ENCODE results near the gene FAM3B.

Gene FAM3B

DNA sequence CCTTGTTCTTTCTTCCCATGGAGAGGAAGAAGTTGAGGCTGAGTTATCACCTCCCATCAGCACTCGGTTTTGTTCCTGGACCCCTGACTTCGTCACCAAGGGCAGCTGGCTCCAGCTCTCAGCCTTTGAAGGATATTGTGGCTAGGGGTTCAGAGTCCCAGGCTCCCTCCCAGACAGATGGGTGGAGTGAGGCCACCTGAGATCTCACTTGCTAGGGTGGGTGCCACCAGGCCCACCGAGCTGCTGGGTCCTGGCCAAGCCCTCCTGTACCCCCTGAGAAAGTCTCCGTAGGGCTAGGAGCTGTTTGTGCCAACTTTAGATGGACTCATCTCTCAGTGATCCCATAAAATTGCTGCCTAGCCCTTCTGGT is 52.1 kb downstream of the FAM3B start:
- Histone ChIP-seq H3K36me3 (ENCODE audit: control insufficient read depth in 2 of 2, insufficient read depth in 1 of 2, low read length in 2 of 2) (no peaks in the 10 kb centered on the region), H3K4me3 (ENCODE audit: low read depth, low read length) (no peak overlapping the region), H3K4me1 (ENCODE audit: control insufficient read depth, insufficient read depth, low read length) (no peaks in the 10 kb centered on the region), H3K27ac (ENCODE audit: extremely low read depth, low read depth, low read length) (no peak overlapping the region), H3K9me3 (ENCODE audit: control insufficient read depth, insufficient read depth, low read depth, low read length) (no peaks in the 10 kb centered on the region)
- ChIA-PET POLR2A (no interaction called here), CTCF (interaction anchor here (1.3 kb wide), 1 partner anchor 85 kb away, joined by 4 read pairs; no protein-coding TSS in a partner anchor)
- TF ChIP-seq ZNF366 (tag by site-specific recombination; conservative IDR thresholded peaks at IDR 0.05) = no peak

DNA sequence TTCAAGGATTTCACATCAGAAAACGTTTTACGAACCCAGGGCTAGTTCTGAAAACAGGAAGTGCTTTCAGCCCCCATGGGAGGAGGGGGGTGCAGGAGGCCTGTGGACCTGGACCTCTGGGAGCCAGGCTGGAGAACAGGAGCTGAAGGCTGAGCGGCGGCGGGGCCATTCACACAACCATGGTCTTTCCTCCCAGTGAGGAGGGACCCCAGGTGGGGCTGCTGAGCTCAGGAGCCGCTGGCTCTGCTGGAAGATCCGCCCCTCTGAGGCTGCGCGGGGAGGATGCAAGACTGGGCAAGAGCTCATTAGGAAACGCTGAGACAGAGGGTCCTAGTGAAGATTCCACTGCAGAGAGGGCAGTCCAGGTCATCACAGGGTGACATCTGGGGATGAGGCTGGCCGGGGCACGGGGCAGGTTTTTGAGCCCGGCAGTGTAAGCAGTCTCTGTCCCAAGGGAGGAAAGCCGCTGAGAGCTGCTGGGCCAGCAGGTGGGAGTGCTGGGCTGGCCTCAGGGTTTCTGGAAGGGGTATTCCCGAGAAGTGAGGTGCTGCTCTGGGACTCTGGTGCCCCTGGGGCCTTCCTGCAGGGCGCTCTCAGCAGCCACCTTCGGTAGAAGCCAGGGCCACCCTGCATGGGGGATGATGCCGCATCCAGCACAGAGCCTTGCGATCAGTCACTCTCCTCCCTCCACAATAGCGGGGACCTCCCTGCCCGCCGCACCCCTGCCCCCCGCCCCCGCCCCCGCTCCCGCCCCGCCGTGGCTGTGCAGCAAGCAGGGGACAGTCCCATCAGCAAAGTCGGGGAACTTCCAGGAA is 52.7 kb downstream of the FAM3B start:
- no peaks in the 10 kb centered on the region for H3K9me3 ChIP-seq (ENCODE audit: control insufficient read depth, insufficient read depth, low read depth, low read length)
- H3K4me3 ChIP-seq (ENCODE audit: low read depth, low read length) = no peak overlapping the region
- ChIA-PET POLR2A (no interaction called here), CTCF (interaction anchor here (1.3 kb wide), 1 partner anchor 86 kb away, joined by 4 read pairs; no protein-coding TSS in a partner anchor)
- no peaks in the 10 kb centered on the region for H3K36me3 ChIP-seq (ENCODE audit: control insufficient read depth in 2 of 2, insufficient read depth in 1 of 2, low read length in 2 of 2)
- TF ChIP-seq GLIS1 (tag by site-specific recombination; IDR thresholded peaks at IDR 0.05) (no peak), ZNF239 (tag by site-specific recombination; IDR thresholded peaks at IDR 0.05) (no peak), SP3 (tag by site-specific recombination; IDR thresholded peaks at IDR 0.05) (no peak), ZNF169 (tag by site-specific recombination; IDR thresholded peaks at IDR 0.05) (no peak)
- TF ChIP-seq, protein P1, sequence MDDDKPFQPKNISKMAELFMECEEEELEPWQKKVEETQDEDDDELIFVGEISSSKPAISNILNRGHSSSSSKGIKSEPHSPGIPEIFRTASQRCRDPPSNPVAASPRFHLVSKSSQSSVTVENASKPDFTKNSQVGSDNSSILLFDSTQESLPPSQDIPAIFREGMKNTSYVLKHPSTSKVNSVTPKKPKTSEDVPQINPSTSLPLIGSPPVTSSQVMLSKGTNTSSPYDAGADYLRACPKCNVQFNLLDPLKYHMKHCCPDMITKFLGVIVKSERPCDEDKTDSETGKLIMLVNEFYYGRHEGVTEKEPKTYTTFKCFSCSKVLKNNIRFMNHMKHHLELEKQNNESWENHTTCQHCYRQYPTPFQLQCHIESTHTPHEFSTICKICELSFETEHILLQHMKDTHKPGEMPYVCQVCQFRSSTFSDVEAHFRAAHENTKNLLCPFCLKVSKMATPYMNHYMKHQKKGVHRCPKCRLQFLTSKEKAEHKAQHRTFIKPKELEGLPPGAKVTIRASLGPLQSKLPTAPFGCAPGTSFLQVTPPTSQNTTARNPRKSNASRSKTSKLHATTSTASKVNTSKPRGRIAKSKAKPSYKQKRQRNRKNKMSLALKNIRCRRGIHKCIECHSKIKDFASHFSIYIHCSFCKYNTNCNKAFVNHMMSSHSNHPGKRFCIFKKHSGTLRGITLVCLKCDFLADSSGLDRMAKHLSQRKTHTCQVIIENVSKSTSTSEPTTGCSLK (tag by site-specific recombination; IDR thresholded peaks at IDR 0.05) = no peak
- TF ChIP-seq, protein P2, sequence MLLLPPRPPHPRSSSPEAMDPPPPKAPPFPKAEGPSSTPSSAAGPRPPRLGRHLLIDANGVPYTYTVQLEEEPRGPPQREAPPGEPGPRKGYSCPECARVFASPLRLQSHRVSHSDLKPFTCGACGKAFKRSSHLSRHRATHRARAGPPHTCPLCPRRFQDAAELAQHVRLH (tag by site-specific recombination; IDR thresholded peaks at IDR 0.05) = no peak
- no peaks in the 10 kb centered on the region for H3K4me1 ChIP-seq (ENCODE audit: control insufficient read depth, insufficient read depth, low read length)
- no peak overlapping the region for H3K27ac ChIP-seq (ENCODE audit: extremely low read depth, low read depth, low read length)

DNA sequence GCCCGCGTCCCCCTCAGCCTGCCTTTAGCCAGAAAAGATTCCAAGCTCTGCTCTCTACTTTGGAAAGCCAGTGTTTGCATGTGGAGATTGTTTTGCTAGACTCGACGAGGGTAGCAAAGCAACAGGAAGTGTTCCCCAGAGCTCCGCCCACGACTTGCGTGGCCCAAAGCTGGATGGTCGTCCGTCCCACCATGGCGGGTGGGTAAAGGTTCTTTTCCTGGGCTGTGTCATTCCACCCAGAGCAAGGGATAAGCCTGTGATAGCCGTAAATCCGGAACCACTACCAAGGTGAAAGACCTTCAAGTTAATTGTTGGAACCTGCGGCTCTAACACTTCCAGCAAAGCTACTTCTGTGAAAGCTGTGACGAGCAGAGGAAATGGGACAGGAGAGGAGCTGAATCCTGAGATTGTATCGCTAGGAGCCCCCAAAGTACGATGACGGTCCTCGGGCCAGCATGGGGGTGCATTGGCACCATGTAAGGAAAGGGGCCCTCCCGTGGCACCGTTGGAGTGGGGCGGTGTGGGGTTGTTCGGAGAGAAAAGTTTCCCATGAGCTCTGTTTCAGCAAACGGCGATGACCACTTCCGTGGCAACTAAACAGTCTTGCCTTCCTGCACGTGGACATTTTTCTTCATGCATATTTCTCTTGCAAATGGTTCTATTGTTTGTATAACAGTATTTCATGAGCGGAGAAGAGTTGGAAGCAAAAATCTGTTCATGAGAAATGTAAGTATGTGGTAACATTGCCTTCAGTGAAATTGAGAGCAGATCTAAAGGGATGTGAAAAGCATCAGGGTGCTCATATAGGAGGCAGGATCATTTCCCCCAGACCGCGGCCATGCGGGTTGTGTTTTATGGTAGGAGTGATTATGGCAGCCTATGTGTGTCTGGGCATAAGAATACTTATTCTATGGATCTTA is 53.6 kb downstream of the FAM3B start:
- CTCF ChIA-PET = interaction anchor here (0.5 to 1.3 kb wide), 2 partner anchors 80 to 87 kb away, joined by 3 to 4 read pairs; no protein-coding TSS in a partner anchor
- H3K4me3 ChIP-seq (ENCODE audit: low read depth, low read length) = no peak overlapping the region
- H3K27ac ChIP-seq (ENCODE audit: extremely low read depth, low read depth, low read length) = no peak overlapping the region
- H3K36me3 ChIP-seq (ENCODE audit: control insufficient read depth in 2 of 2, insufficient read depth in 1 of 2, low read length in 2 of 2) = no peaks in the 10 kb centered on the region
- no peaks in the 10 kb centered on the region for H3K9me3 ChIP-seq (ENCODE audit: control insufficient read depth, insufficient read depth, low read depth, low read length)
- POLR2A ChIA-PET = no interaction called here
- H3K4me1 ChIP-seq (ENCODE audit: control insufficient read depth, insufficient read depth, low read length) = no peaks in the 10 kb centered on the region
- TF ChIP-seq ZNF610 (tag by site-specific recombination; IDR thresholded peaks at IDR 0.05; ENCODE audit: borderline replicate concordance) = no peak
- TF ChIP-seq GLI4 (tag by site-specific recombination; IDR thresholded peaks at IDR 0.05) = no peak
- TF ChIP-seq, protein P3, sequence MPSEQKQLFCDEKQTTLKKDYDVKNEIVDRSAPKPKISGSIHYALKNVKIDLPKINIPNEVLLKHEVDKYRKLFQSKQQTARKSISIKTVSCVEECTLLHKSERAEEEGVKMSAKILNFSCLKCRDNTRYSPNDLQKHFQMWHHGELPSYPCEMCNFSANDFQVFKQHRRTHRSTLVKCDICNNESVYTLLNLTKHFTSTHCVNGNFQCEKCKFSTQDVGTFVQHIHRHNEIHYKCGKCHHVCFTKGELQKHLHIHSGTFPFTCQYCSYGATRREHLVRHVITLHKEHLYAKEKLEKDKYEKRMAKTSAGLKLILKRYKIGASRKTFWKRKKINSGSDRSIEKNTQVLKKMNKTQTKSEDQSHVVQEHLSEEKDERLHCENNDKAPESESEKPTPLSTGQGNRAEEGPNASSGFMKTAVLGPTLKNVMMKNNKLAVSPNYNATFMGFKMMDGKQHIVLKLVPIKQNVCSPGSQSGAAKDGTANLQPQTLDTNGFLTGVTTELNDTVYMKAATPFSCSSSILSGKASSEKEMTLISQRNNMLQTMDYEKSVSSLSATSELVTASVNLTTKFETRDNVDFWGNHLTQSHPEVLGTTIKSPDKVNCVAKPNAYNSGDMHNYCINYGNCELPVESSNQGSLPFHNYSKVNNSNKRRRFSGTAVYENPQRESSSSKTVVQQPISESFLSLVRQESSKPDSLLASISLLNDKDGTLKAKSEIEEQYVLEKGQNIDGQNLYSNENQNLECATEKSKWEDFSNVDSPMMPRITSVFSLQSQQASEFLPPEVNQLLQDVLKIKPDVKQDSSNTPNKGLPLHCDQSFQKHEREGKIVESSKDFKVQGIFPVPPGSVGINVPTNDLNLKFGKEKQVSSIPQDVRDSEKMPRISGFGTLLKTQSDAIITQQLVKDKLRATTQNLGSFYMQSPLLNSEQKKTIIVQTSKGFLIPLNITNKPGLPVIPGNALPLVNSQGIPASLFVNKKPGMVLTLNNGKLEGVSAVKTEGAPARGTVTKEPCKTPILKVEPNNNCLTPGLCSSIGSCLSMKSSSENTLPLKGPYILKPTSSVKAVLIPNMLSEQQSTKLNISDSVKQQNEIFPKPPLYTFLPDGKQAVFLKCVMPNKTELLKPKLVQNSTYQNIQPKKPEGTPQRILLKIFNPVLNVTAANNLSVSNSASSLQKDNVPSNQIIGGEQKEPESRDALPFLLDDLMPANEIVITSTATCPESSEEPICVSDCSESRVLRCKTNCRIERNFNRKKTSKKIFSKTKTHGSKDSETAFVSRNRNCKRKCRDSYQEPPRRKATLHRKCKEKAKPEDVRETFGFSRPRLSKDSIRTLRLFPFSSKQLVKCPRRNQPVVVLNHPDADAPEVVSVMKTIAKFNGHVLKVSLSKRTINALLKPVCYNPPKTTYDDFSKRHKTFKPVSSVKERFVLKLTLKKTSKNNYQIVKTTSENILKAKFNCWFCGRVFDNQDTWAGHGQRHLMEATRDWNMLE (tag by site-specific recombination; conservative IDR thresholded peaks at IDR 0.05; ENCODE audit: low read depth) = no peak
- no peak for TF ChIP-seq GLIS2 (tag by site-specific recombination; IDR thresholded peaks at IDR 0.05)
- TF ChIP-seq ZSCAN16 (tag by site-specific recombination; IDR thresholded peaks at IDR 0.05) = no peak
- TF ChIP-seq ZNF660 (tag by site-specific recombination; IDR thresholded peaks at IDR 0.05) = no peak
- no peak for TF ChIP-seq ZNF629 (tag by site-specific recombination; IDR thresholded peaks at IDR 0.05)
- no peak for TF ChIP-seq ZNF114 (tag by site-specific recombination; IDR thresholded peaks at IDR 0.05)
- no peak for TF ChIP-seq ZBTB20 (tag by site-specific recombination; IDR thresholded peaks at IDR 0.05)
- TF ChIP-seq, protein P4, sequence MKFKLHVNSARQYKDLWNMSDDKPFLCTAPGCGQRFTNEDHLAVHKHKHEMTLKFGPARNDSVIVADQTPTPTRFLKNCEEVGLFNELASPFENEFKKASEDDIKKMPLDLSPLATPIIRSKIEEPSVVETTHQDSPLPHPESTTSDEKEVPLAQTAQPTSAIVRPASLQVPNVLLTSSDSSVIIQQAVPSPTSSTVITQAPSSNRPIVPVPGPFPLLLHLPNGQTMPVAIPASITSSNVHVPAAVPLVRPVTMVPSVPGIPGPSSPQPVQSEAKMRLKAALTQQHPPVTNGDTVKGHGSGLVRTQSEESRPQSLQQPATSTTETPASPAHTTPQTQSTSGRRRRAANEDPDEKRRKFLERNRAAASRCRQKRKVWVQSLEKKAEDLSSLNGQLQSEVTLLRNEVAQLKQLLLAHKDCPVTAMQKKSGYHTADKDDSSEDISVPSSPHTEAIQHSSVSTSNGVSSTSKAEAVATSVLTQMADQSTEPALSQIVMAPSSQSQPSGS (tag by site-specific recombination; IDR thresholded peaks at IDR 0.05; ENCODE audit: low read depth) = no peak
- TF ChIP-seq ZNF121 (tag by site-specific recombination; IDR thresholded peaks at IDR 0.05) = no peak

All from HEK293 (cell line).